GM20000 (cell line): ENCODE results near the gene AOPEP.
"Not testable (repeated sequence)": the region's sequence is repeated elsewhere in the genome, so short reads cannot be mapped to it uniquely, and the experiment has no call there.

Experiments
- DNase-seq: peaks from one replicate; pipeline ENCODE4 v3.0.0; 2012; ENCODE audit warnings: low spot score
- CTCF ChIP-seq: IDR thresholded peaks from 2 replicates; pipeline ENCODE4 v1.5.1; 2012; ENCODE audit warnings: mild to moderate bottlenecking, control low read depth; ENCODE audit errors: extremely low read depth, missing control alignments

Gene AOPEP

GRCh38 chr9:94824913-94825610 is 98.6 kb downstream of the AOPEP start:
- DNase-seq, result no peak
- TF ChIP-seq CTCF, result no peak

GRCh38 chr9:94825611-94825958 is 99.1 kb downstream of the AOPEP start:
- no peak for DNase-seq
- no peak for TF ChIP-seq CTCF

- DNase-seq, result no peak
- no peak for TF ChIP-seq CTCF
These were observed 99.5 kb downstream of the AOPEP start for GRCh38 chr9:94826044-94826443.

- TF ChIP-seq CTCF, result no peak
- no peak for DNase-seq
These were observed 100.3 kb downstream of the AOPEP start for GRCh38 chr9:94826644-94827410.

GRCh38 chr9:94827584-94828304 is 101.2 kb downstream of the AOPEP start:
- TF ChIP-seq CTCF, result no peak
- DNase-seq, result no peak

GRCh38 chr9:94829380-94830070 is 103.0 kb downstream of the AOPEP start:
- TF ChIP-seq CTCF, result no peak
- DNase-seq, result no peak

- not testable (repeated sequence) for DNase-seq
These were observed 103.6 kb downstream of the AOPEP start for GRCh38 chr9:94830071-94830604.
